Measurements from ENCODE around the gene EVC2. TPM values are rescaled to one million over a fixed set of nuclear protein-coding genes. Genes with fewer than 3 reads are reported as not detected.

Gene EVC2, protein sequence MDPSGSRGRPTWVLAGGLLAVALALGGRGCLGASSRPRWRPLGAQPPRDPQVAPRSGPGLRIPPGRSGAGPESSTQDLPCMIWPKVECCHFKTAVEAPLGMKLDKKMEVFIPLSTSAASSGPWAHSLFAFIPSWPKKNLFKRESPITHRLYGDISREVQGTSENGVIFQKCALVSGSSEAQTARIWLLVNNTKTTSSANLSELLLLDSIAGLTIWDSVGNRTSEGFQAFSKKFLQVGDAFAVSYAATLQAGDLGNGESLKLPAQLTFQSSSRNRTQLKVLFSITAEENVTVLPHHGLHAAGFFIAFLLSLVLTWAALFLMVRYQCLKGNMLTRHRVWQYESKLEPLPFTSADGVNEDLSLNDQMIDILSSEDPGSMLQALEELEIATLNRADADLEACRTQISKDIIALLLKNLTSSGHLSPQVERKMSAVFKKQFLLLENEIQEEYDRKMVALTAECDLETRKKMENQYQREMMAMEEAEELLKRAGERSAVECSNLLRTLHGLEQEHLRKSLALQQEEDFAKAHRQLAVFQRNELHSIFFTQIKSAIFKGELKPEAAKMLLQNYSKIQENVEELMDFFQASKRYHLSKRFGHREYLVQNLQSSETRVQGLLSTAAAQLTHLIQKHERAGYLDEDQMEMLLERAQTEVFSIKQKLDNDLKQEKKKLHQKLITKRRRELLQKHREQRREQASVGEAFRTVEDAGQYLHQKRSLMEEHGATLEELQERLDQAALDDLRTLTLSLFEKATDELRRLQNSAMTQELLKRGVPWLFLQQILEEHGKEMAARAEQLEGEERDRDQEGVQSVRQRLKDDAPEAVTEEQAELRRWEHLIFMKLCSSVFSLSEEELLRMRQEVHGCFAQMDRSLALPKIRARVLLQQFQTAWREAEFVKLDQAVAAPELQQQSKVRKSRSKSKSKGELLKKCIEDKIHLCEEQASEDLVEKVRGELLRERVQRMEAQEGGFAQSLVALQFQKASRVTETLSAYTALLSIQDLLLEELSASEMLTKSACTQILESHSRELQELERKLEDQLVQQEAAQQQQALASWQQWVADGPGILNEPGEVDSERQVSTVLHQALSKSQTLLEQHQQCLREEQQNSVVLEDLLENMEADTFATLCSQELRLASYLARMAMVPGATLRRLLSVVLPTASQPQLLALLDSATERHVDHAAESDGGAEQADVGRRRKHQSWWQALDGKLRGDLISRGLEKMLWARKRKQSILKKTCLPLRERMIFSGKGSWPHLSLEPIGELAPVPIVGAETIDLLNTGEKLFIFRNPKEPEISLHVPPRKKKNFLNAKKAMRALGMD
- total RNA-seq = 1.4 TPM
- long read RNA-seq, full-length matches to known transcripts = 3 of 6 reads
- long read RNA-seq, partial matches to known transcripts = 0 of 6 reads
- long read RNA-seq, other reads (novel, unspliced or antisense) = 3 of 6 reads

DNA sequence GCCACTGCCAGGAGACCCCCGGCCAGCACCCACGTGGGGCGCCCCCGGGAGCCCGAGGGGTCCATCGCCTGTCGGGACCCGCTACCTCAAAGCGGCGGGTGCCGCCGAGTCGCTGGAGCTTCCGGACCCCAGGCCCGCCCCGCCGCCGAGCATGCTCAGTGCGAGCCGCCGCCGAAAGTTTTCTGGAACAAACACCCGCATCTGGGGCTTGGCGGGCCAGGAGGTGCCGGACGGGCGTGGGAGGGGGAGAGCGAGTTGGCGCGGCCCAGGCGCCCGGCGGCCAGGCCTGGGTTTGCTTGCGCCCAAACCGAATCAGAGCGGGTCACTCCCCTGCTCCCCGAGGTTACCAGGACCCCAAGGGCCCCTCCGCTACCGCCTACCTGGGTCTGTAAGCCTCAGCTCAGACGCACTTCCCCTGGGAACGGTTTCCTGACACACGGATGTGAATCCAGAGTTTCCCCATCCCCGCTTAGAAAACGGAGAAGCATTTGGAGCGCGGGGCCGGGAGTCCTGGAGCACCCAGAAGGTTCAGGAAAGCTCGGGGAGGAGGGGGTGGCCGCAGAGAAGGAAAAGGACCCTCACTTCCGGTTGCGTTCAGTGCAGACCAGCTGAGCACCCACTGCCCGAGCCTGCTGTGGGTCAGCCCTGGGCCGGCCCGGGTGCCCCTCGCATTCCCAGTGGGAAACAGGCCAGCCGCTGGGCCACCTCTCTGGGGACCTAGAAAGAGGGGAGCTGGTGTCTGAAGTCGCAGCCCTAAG is at the start of gene EVC2:
TSS of gene EVC2 (minus strand) at position 111 of the 758 bp plus-strand sequence. CDS start at position 65, 46 bp downstream.
- H3K27ac ChIP-seq (replicated peaks) = peak within 1 kb of the TSS; percentile 80
- peaks cover 38% of the 10 kb centered on the region for H3K27me3 ChIP-seq (ENCODE audit: low read depth)
- H3K36me3 ChIP-seq = no peaks in the 10 kb centered on the region
- no peaks in the 10 kb centered on the region for H3K9me3 ChIP-seq (replicated peaks)
- peak; percentile 80 for DNase-seq
- intact Hi-C loops (cut with micrococcal nuclease) = no loop called here
- TF ChIP-seq, protein P1, sequence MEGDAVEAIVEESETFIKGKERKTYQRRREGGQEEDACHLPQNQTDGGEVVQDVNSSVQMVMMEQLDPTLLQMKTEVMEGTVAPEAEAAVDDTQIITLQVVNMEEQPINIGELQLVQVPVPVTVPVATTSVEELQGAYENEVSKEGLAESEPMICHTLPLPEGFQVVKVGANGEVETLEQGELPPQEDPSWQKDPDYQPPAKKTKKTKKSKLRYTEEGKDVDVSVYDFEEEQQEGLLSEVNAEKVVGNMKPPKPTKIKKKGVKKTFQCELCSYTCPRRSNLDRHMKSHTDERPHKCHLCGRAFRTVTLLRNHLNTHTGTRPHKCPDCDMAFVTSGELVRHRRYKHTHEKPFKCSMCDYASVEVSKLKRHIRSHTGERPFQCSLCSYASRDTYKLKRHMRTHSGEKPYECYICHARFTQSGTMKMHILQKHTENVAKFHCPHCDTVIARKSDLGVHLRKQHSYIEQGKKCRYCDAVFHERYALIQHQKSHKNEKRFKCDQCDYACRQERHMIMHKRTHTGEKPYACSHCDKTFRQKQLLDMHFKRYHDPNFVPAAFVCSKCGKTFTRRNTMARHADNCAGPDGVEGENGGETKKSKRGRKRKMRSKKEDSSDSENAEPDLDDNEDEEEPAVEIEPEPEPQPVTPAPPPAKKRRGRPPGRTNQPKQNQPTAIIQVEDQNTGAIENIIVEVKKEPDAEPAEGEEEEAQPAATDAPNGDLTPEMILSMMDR (IDR thresholded peaks at IDR 0.05; ENCODE audit: borderline replicate concordance) = no peak
- peaks cover 46% of the 10 kb centered on the region for H3K4me1 ChIP-seq
- peak within 1 kb of the TSS; percentile 80 for H3K4me3 ChIP-seq

DNA sequence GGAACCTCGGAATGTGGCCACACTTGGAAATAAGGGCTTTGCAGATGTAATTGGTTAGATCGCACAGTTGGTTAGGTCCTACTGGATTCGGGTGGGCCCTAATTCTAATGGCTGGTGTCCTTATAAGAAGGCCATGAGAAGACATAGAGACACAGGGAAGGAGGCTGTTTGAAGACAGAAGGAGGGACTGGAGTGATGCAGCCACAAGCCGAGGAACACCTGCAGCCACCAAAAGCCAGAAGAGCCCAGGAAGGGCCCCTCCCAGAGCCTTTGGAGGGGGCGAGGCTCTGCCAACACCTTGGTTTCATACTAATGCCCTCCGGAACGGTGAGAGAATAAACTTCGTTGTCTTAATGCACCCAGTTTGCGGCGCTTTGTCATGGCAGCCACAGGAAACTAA is 49.6 kb upstream of the EVC2 start:
- no peaks in the 10 kb centered on the region for H3K27me3 ChIP-seq (ENCODE audit: low read depth)
- intact Hi-C loops (cut with micrococcal nuclease) = no loop called here
- TF ChIP-seq, protein P1 (IDR thresholded peaks at IDR 0.05; ENCODE audit: borderline replicate concordance) = no peak
- H3K4me3 ChIP-seq = no peak overlapping the region
- no peaks in the 10 kb centered on the region for H3K4me1 ChIP-seq
- peaks cover 51% of the 10 kb centered on the region for H3K36me3 ChIP-seq
- H3K9me3 ChIP-seq (replicated peaks) = no peaks in the 10 kb centered on the region
- no peak overlapping the region for H3K27ac ChIP-seq (replicated peaks)
- DNase-seq = no peak

- H3K27me3 ChIP-seq (ENCODE audit: low read depth) = no peaks in the 10 kb centered on the region
- H3K36me3 ChIP-seq = peaks cover 53% of the 10 kb centered on the region
- no peak overlapping the region for H3K4me3 ChIP-seq
- no peaks in the 10 kb centered on the region for H3K4me1 ChIP-seq
- no peak overlapping the region for H3K27ac ChIP-seq (replicated peaks)
- TF ChIP-seq, protein P1 (IDR thresholded peaks at IDR 0.05; ENCODE audit: borderline replicate concordance) = no peak
- intact Hi-C loops (cut with micrococcal nuclease) = no loop called here
- H3K9me3 ChIP-seq (replicated peaks) = no peaks in the 10 kb centered on the region
- DNase-seq = no peak
These were observed 49.2 kb upstream of the EVC2 start for GRCh38 chr4:5757536-5757935.

DNA sequence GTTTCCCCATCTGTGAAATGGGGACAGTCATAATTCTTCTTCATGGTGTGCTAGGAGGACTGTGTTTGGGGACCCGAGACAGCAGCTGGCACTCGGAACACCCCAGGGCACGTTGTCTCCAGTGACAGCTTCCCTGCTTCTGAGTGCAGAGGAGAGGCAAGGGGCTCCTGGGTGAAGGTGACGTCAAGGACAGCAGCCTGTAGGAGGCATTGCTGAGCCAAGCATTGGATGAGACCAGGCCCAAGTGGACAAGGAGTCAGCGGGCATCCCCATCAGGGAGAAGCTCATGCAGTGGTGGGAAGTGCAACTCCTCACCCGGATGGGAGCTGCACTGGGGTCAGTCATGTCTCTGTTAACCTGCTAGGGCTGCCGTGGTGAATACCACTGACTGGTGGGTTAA is 48.7 kb upstream of the EVC2 start:
- Histone ChIP-seq H3K27me3 (ENCODE audit: low read depth) (no peaks in the 10 kb centered on the region), H3K36me3 (peaks cover 53% of the 10 kb centered on the region), H3K4me1 (no peaks in the 10 kb centered on the region), H3K9me3 (replicated peaks) (no peaks in the 10 kb centered on the region), H3K4me3 (no peak overlapping the region), H3K27ac (replicated peaks) (no peak overlapping the region)
- intact Hi-C loops (cut with micrococcal nuclease) = no loop called here
- no peak for DNase-seq
- TF ChIP-seq, protein P1 (IDR thresholded peaks at IDR 0.05; ENCODE audit: borderline replicate concordance) = no peak

All from left ventricle myocardium inferior (tissue), 1 donor.